ENCODE data around the gene ZNF212.

ZNF212 gene

DNA sequence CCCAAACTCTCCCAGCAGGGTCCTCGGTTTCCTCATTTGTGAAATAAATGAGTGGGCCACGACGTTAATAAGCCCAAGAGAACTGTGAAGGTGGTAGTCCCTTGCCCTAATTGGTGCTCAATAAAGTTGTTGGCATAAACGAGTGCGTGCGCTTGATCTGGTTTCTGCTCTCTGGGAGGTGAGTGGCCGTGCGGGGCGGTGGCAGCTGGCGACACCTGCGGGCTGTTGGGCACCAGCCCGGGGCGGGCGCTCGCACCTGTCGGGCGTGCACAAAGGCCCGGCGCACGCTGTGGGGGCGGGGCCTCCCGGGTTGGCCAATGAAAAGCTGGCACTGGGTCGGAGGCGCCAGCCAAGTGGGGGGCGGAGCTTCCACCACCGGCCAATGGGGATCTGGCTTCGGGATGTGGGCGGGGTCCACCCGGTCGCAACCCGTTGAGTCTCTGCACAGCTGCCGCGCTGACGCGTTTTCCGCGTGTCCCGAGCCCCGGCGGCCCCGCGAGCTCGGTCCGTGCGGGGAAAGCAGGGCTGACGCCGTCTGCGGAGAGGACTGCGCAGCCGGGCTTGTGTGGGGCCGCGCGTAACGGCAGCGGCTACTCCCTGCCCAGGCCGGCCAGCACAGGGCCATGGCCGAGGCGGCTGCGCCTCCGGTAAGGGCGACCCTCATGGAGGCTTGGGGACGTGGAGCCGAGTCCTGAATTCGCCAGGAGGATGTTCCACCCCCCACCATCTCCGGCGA is 45.6 kb downstream of the ZNF212 start:
- TF ChIP-seq, protein P1, sequence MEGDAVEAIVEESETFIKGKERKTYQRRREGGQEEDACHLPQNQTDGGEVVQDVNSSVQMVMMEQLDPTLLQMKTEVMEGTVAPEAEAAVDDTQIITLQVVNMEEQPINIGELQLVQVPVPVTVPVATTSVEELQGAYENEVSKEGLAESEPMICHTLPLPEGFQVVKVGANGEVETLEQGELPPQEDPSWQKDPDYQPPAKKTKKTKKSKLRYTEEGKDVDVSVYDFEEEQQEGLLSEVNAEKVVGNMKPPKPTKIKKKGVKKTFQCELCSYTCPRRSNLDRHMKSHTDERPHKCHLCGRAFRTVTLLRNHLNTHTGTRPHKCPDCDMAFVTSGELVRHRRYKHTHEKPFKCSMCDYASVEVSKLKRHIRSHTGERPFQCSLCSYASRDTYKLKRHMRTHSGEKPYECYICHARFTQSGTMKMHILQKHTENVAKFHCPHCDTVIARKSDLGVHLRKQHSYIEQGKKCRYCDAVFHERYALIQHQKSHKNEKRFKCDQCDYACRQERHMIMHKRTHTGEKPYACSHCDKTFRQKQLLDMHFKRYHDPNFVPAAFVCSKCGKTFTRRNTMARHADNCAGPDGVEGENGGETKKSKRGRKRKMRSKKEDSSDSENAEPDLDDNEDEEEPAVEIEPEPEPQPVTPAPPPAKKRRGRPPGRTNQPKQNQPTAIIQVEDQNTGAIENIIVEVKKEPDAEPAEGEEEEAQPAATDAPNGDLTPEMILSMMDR (conservative IDR thresholded peaks at IDR 0.05): peak; percentile 56
- H3K27ac ChIP-seq: peak overlapping the region; percentile 73

DNA sequence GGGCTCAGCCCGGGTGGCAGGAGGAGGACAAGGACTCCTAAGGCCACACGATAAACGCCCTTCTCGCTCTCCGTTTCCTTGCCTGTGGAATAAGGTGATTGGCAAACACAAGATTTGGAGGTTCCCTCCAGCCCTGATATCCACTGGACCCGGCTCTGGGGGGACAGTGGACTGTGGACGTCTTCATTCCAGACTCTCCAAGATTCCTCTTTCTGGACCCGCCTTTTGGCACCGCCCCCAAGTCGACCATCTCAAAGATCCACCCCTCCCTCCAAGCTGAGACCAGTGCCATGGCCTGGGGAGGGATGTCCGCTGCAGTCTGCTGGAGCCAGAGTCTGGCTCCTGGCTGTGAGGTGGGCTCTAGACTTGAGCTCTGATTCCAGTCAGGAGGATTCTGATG is 46.2 kb downstream of the ZNF212 start:
- peak overlapping the region; percentile 73 for H3K27ac ChIP-seq
- TF ChIP-seq, protein P1 (conservative IDR thresholded peaks at IDR 0.05): no peak

DNA sequence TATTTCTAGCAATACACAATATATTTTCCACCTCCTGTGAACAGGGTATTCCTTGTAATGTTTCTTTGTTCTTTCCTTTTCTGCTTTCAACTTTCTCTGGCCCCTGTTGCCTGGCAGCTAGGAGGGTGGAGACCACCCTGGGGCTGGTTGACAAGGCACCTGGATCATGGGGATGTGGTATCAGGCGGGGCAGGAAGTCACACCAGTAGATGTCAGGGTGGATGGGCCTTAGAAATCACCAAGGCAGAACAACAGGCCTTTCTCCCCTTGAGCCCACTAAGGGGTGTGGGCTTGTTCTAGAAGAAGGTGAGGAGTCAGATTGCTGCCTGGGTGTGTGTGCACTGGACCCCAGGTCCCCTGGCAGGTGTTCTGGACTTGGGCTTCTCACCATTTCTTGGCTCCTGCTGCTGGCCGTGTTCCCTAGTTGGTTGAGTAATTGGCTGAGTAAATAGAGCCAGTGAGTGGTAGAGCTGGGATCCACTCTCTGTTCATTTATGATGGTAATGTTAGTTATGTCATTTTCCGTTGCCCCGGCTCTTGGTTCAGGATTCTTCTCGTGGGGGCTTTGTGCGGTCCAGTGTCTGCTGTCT is 47.5 kb downstream of the ZNF212 start:
- TF ChIP-seq, protein P1 (conservative IDR thresholded peaks at IDR 0.05): no peak

DNA sequence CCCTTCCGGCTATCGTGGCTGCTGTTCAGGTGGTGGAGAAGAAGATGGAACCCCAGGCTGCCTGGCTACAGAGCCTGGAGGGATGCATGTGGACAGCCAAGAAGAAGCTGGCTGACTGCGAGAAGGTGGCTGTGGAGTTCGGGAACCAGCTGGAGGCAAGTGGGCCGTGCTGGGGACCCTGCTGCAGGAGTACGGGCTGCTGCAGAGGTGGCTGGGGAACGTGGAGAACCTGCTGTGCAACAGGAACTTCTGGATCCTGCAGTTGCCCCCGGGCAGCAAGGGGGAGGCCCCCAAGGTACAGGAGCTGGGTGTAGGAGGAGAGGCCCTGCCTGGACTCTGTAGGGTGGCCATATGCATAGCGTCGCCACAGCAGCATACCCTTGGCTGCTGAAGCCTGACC is 48.2 kb downstream of the ZNF212 start:
- TF ChIP-seq, protein P1 (conservative IDR thresholded peaks at IDR 0.05): no peak
- H3K27ac ChIP-seq: no peak overlapping the region

More for the DNA sequence above, 47.5 kb downstream of the ZNF212 start:
- no peak overlapping the region for H3K27ac ChIP-seq

DNA sequence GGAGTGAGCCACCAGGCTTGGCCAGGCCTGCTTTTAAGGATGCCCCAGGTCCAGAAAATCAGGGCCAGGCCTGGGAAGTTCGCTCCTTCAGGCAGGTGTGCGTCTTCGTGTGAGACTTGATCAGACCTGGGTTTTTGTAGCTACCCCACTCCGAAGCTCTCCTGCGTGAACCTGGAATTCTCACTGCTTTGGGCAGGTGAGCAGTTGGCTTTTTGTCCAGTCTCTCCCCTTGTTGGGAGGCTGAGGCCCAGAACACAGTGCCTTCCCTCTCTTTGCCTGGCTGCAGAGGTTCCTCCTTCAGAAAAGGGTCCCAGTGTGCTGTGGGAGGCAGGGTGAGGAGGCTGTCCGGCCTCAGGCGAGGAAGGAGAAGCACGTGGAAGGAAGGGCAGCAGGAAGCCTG is 49.8 kb downstream of the ZNF212 start:
- TF ChIP-seq, protein P1 (conservative IDR thresholded peaks at IDR 0.05): no peak
- H3K27ac ChIP-seq: no peak overlapping the region

DNA sequence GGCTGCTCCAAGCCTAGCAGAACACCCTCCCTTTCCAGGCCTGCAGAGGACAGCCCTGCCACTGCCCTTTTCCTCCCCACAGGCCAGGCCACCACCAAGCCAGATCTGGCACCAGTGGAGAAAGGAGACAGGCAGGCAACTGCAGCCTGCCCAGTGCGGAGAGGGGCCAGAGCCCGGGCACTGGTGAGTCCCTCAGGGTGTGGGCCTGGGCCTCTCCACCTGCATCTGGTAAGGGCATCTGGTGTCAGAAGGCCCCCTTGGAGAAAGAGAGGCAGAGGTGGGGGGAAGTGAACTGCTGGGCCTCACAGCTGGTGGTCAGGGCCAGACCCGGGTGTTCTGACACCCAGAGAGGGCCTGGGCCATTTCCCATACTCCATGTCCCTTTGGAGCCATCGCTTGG is 50.4 kb downstream of the ZNF212 start:
- TF ChIP-seq, protein P1 (conservative IDR thresholded peaks at IDR 0.05): no peak
- no peak overlapping the region for H3K27ac ChIP-seq

DNA sequence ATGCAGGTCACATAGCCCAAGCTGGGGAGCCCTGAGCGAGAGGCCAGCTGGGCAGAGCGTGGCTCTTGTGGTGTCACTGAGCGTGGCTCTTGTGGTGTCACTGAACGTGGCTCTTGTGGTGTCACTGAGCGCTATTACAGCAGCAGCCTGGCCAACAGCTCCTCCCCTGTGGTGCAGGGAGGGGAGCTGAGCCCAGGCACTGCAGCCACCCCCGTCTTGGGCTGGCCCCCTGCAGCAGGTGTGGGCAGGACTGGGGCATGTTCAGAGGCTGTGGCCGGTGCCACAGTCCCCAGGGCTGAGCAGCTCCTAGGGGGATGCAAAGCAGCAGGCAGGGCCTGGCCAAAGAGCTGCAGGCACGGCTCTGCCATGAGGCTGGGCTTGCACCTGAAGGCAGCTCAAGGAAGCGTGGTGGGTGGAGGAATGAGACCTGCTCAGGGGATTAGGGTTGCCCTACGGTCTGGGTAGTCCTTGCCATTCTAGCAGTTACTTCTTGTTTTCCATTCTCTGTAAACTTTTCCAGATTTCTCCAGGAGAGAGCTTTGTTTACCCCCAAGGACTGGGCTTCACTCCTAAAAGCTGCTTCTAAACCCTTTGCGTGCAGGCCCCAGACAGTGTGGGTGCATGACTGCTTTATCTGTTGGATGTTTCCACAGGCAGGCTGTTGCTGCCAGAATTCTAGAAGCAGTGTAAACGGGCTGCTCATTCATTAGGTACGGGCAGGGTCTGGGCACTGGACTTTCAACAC is 51.8 kb downstream of the ZNF212 start:
- H3K27ac ChIP-seq: no peak overlapping the region
- TF ChIP-seq, protein P1 (conservative IDR thresholded peaks at IDR 0.05): no peak

Data from VCaP (cell line).